ENCODE results near the gene WDR82. TPM values are rescaled to one million over a fixed set of nuclear protein-coding genes. Genes with fewer than 3 reads are reported as not detected.

Gene WDR82
- polyA plus RNA-seq, 1 donor = 71.9 TPM

DNA sequence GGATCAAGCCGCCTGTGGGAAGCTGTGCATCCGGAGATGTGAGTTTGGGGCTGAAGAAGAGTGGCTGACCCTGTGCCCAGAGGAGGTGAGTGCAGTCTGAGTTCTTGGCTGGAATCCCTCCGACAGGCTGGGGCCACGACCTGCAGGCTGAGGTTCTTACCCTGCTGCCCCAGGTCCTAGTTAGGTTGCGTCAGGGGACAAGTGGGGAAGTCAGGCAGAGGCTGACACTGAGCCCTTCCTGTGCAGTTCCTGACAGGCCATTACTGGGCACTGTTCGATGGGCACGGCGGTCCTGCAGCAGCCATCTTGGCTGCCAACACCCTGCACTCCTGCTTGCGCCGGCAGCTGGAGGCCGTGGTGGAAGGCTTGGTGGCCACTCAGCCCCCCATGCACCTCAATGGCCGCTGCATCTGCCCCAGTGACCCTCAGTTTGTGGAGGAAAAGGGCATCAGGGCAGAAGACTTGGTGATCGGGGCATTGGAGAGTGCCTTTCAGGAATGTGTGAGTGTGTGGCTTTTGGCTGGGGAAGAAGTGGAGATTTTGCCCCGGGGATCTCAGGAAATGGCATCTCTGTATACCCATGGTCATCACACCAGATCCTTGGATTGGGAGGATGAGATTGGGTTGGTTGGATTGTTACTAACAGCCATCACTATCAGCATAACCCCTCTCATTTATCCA lies 31.6 kb downstream of the WDR82 start:
- H3K4me3 ChIP-seq (ENCODE audit: low read length) = no peak overlapping the region
- peaks cover 6% of the 10 kb centered on the region for H3K27me3 ChIP-seq (ENCODE audit: control insufficient read depth, insufficient read depth, low read length)
- no peak overlapping the region for H3K27ac ChIP-seq (ENCODE audit: low read length)
- peaks cover 27% of the 10 kb centered on the region for H3K36me3 ChIP-seq (ENCODE audit: control insufficient read depth, insufficient read depth, low read length)
- H3K4me1 ChIP-seq (ENCODE audit: control insufficient read depth, insufficient read depth, low read length) = peaks cover 10% of the 10 kb centered on the region
- DNase-seq = no peak
- H3K9me3 ChIP-seq (ENCODE audit: control insufficient read depth, low read depth, low read length) = no peaks in the 10 kb centered on the region
- no CpG with 5 or more reads among the region's 14 CpGs for WGBS (ENCODE audit: insufficient coverage, low lambda C conversion rate)

DNA sequence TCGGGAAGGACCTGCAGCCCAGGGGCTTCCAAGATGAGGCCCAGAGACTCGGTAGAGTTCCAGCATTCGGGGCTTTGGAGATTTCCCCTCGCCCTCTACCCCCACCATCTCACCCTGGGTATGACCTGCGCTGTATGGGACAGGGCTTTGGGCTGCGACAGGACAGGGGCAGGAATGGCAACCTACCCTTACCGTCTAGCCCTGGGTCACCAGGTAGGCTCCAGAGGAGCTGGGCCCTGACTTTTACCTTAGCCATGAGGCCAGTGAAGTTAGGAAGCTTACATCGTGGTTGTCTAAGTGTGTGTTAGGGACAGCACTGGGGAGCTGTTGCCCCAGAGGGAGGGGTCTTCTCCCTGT lies 32.2 kb downstream of the WDR82 start:
- Histone ChIP-seq H3K27ac (ENCODE audit: low read length) (no peak overlapping the region), H3K4me3 (ENCODE audit: low read length) (peak overlapping the region; percentile 31), H3K4me1 (ENCODE audit: control insufficient read depth, insufficient read depth, low read length) (peaks cover 10% of the 10 kb centered on the region), H3K9me3 (ENCODE audit: control insufficient read depth, low read depth, low read length) (no peaks in the 10 kb centered on the region), H3K36me3 (ENCODE audit: control insufficient read depth, insufficient read depth, low read length) (peaks cover 24% of the 10 kb centered on the region), H3K27me3 (ENCODE audit: control insufficient read depth, insufficient read depth, low read length) (peaks cover 6% of the 10 kb centered on the region)
- no CpG with 5 or more reads among the region's 8 CpGs for WGBS (ENCODE audit: insufficient coverage, low lambda C conversion rate)
- DNase-seq = no peak

DNA sequence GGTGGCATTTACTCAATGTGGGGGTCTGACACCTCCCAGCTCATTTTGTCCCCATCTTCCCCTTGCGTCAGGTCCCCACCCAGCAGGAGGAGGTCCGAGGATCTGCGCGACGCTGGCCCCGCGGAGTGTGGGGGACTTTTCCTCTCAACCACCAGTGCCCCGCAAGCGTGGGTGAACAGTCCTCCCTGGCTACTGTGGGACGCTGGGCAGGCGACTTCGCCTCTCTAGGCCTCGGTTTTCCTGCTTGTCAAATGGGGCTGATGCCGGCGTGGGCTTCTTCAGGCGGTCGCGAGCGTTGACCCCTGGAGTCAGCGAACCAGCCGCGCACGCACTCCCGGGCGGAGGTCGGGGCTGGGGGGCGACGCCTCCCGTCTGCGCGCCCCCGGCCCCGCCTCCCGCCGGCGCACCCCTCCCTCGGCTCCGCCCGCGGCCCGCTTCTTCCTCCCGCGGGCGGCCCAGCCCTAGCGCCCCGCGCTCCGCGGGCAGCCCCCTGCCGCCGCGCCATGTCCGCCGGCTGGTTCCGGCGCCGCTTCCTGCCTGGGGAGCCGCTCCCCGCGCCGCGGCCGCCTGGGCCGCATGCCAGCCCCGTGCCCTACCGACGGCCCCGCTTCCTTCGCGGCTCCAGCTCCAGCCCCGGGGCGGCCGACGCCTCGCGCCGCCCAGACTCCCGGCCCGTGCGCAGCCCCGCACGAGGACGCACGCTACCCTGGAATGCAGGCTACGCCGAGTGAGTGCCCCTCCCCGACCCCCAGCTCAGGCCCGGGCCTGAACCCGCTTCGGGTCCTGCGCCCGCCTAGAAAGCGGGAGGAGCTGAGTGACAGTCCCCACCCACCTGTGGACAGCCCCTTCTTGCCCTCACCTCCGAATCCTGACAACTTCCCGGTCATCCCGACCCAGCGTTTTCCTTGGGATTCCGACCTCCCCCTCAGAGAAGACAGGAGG lies 32.9 kb downstream of the WDR82 start, which contains the start of gene PPM1M:
PPM1M (plus strand) TSS at position 438 of the 942 bp plus-strand sequence; CDS start at position 504, 66 bp downstream.
- DNase-seq = peak; percentile 48 to 72
- WGBS (ENCODE audit: insufficient coverage, low lambda C conversion rate) = no CpG with 5 or more reads among the region's 98 CpGs
- Histone ChIP-seq H3K4me1 (ENCODE audit: control insufficient read depth, insufficient read depth, low read length) (peaks cover 10% of the 10 kb centered on the region), H3K27me3 (ENCODE audit: control insufficient read depth, insufficient read depth, low read length) (peaks cover 6% of the 10 kb centered on the region), H3K36me3 (ENCODE audit: control insufficient read depth, insufficient read depth, low read length) (peaks cover 18% of the 10 kb centered on the region), H3K27ac (ENCODE audit: low read length) (no peak within 1 kb of the TSS), H3K9me3 (ENCODE audit: control insufficient read depth, low read depth, low read length) (no peaks in the 10 kb centered on the region), H3K4me3 (ENCODE audit: low read length) (peak within 1 kb of the TSS; percentile 50)

DNA sequence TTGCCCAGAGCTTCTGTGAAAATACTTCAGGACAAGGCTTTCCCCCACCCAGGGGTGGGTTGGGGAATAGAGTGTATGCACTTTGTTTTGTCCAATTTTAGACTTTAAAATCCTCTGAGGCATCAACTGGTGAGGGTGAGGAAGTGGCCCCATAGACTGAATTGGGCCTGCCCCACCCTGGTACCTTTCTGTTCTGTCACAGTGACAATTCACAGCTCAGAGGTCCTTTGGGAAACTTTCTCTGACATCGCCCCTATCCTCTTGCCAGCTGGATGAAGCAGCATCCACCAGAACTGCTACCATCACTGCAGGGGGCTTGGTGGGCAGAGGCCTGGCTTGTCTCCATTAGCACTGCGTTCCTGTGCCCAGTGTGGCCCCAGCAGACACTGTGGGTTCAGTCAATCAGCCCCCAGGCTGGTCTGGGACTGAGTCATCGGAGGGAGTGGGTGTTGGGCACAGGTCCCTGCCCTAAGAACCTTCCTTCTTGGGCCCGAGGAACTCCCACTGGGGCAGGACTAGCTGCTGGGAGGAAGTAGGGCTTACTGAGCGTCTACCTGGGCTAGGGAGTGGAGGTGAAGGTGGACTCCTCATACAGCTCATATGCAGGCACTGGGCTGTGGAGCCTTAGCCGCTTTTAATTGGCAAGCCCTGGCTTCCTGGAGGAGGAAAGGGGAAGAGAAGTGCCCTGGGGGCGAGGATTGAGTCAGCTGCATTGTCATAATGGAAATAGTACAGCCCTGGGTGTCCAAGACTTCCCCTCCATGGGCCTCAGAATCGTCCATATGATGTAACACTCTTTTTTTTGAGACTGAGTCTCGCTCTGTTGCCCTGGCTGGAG lies 34.4 kb downstream of the WDR82 start:
- Histone ChIP-seq H3K9me3 (ENCODE audit: control insufficient read depth, low read depth, low read length) (no peaks in the 10 kb centered on the region), H3K4me3 (ENCODE audit: low read length) (no peak overlapping the region), H3K36me3 (ENCODE audit: control insufficient read depth, insufficient read depth, low read length) (peaks cover 4% of the 10 kb centered on the region), H3K27me3 (ENCODE audit: control insufficient read depth, insufficient read depth, low read length) (peaks cover 6% of the 10 kb centered on the region), H3K4me1 (ENCODE audit: control insufficient read depth, insufficient read depth, low read length) (peaks cover 10% of the 10 kb centered on the region), H3K27ac (ENCODE audit: low read length) (no peak overlapping the region)
- no CpG with 5 or more reads among the region's 9 CpGs for WGBS (ENCODE audit: insufficient coverage, low lambda C conversion rate)
- no peak for DNase-seq

DNA sequence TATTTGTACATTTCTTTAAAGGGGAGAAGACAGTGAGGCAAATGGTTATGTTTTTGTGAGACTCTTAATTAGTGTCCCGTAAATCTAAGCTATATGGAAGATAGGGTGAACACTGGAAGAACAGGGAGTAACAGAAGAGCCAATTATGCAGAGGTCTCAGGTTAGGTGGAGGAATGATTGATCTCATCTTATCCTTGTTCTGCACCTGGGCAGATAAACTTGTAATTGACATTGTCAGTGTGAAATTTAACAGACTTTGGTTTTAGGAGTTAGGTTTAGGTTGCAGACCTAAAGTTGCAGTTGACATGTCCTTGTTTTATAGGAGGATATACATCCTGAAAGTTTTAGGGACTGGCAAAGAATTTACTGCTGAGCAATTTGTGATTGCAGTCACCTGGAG lies 36.4 kb downstream of the WDR82 start:
- H3K36me3 ChIP-seq (ENCODE audit: control insufficient read depth, insufficient read depth, low read length) = no peaks in the 10 kb centered on the region
- H3K27me3 ChIP-seq (ENCODE audit: control insufficient read depth, insufficient read depth, low read length) = peaks cover 6% of the 10 kb centered on the region
- no peaks in the 10 kb centered on the region for H3K9me3 ChIP-seq (ENCODE audit: control insufficient read depth, low read depth, low read length)
- no peak for DNase-seq
- WGBS (ENCODE audit: insufficient coverage, low lambda C conversion rate) = no CpG with 5 or more reads among the region's 1 CpG
- H3K4me3 ChIP-seq (ENCODE audit: low read length) = no peak overlapping the region
- no peak overlapping the region for H3K27ac ChIP-seq (ENCODE audit: low read length)
- H3K4me1 ChIP-seq (ENCODE audit: control insufficient read depth, insufficient read depth, low read length) = peaks cover 25% of the 10 kb centered on the region

DNA sequence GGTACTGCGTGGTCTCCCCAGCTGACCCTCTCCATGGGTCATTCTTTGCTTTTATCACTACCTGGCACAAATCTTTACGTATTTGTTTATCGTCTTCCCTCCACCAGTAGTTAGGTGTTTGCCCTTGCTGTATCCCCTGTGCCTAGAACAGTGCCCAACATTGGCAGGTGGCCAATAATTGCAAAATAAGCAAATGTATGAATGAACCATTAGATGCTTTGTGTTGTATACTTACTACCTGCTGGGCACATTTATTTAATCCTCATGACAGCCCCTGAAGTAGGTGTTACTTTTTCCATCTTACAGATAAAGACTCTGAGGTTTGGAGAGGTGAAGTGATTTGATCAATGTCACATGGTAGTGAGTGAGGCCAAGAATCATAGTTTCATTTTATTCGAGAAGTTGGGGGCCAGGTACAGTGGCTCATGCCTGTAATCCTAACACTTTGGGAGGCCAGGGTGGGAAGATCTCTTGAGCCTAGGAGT lies 37.5 kb downstream of the WDR82 start:
- Histone ChIP-seq H3K9me3 (ENCODE audit: control insufficient read depth, low read depth, low read length) (no peaks in the 10 kb centered on the region), H3K27ac (ENCODE audit: low read length) (no peak overlapping the region), H3K27me3 (ENCODE audit: control insufficient read depth, insufficient read depth, low read length) (peaks cover 6% of the 10 kb centered on the region), H3K36me3 (ENCODE audit: control insufficient read depth, insufficient read depth, low read length) (no peaks in the 10 kb centered on the region), H3K4me3 (ENCODE audit: low read length) (no peak overlapping the region), H3K4me1 (ENCODE audit: control insufficient read depth, insufficient read depth, low read length) (peaks cover 21% of the 10 kb centered on the region)
- WGBS (ENCODE audit: insufficient coverage, low lambda C conversion rate) = no CpG with 5 or more reads among the region's 4 CpGs
- no peak for DNase-seq

DNA sequence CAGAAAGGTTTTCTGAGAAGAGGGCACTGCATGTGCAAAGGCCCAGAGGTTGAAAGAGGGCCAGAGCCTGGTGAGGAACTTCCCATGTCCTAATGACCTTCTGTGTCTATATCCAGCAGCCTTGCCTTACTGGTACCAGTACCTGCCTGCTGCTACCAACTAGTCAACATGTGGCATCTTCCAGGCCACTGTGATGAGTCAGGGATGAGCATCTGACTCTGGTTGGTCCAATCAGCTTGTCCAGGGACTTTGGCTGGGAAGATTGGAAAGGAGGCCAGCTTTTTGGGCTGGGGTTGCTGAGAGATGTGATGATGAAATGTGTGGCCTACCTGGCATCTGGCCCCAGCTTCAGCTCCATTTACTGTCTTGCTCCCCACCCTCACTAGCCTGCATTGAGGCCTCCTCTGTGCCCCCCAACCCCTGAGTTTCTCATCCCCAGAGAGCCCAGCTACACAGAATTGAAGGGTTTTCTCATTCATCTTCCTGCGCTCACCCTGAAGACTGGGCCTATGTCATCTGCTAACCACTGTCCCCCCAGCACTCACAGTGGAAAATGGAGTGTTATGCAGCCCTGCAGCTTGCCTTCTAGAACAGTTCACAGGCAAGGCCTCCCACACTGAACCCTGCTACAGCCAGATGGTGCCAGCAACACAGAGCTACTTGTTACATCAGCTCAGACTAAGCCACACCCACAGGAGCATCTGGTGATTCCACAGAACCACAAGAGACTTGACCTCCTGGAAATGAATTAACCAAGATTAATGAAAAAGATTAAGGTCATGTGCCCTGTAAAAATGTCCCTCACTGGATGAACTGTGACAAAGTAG lies 38.2 kb downstream of the WDR82 start:
- no peaks in the 10 kb centered on the region for H3K9me3 ChIP-seq (ENCODE audit: control insufficient read depth, low read depth, low read length)
- no CpG with 5 or more reads among the region's 1 CpG for WGBS (ENCODE audit: insufficient coverage, low lambda C conversion rate)
- peaks cover 2% of the 10 kb centered on the region for H3K36me3 ChIP-seq (ENCODE audit: control insufficient read depth, insufficient read depth, low read length)
- peaks cover 4% of the 10 kb centered on the region for H3K27me3 ChIP-seq (ENCODE audit: control insufficient read depth, insufficient read depth, low read length)
- no peak overlapping the region for H3K4me3 ChIP-seq (ENCODE audit: low read length)
- peak in 1 of 2 donors; percentile 52 for DNase-seq
- H3K4me1 ChIP-seq (ENCODE audit: control insufficient read depth, insufficient read depth, low read length) = peaks cover 19% of the 10 kb centered on the region
- no peak overlapping the region for H3K27ac ChIP-seq (ENCODE audit: low read length)

DNA sequence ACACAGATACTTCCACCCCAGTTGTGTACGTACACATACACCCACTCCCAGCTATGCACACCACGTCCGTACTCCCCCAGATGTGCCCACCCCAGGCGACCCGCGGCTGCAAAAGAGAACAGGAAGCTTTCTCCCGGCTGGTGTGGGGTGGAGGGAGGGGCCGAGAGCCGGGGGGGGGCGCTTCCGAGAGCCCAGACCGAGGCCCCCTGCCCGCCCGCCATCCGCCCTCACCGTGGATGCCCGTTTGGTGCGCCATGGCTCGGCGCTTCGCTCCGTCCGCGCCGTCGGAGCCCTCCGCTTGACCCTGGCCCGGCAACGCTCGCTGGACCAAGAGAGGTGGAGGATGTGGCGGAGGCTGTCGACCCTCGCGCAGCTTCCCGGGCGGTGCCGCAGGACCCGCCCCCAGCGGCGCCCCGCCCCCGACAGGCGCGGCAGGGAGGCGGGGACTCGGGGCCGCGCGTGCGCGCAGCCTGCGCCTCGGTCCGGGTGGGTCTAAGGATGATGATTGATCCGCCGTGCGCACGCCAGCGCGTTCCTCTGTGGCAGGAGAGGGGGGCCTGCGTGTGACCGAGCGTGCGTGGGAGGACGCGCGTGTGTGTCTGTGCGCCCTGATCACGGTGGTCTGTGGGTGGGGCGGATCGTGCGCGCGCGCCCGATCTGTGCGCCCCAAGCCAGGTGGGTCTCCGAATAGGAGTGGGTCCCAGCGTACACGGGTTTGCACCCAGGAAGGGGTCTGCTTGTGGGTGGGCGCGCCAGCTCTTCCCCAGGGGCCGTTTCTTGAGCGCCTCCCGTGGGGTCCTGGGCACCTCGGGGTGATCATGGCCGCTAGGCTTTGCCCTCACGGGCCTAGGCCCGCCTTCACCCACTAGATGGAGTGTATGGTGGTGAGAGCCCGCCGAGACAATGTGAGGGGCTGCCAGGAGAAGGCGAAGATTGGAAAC lies 39.4 kb downstream of the WDR82 start, which contains the start of gene TWF2:
TWF2 (minus strand) TSS at position 398 of the 941 bp plus-strand sequence; CDS start at position 256, 142 bp downstream.
- H3K9me3 ChIP-seq (ENCODE audit: control insufficient read depth, low read depth, low read length) = no peaks in the 10 kb centered on the region
- H3K27ac ChIP-seq (ENCODE audit: low read length) = peak within 1 kb of the TSS; percentile 7
- H3K36me3 ChIP-seq (ENCODE audit: control insufficient read depth, insufficient read depth, low read length) = peaks cover 12% of the 10 kb centered on the region
- peak within 1 kb of the TSS; percentile 80 for H3K4me3 ChIP-seq (ENCODE audit: low read length)
- no CpG with 5 or more reads among the region's 92 CpGs for WGBS (ENCODE audit: insufficient coverage, low lambda C conversion rate)
- peak; percentile 66 to 82 for DNase-seq
- peaks cover 2% of the 10 kb centered on the region for H3K27me3 ChIP-seq (ENCODE audit: control insufficient read depth, insufficient read depth, low read length)
- H3K4me1 ChIP-seq (ENCODE audit: control insufficient read depth, insufficient read depth, low read length) = peaks cover 16% of the 10 kb centered on the region

Data from large intestine (tissue), 3 donors.